Thoracic aorta (tissue), 2 donors: ENCODE data around the gene SFXN3. TPM values are rescaled to one million over a fixed set of nuclear protein-coding genes. Genes with fewer than 3 reads are reported as not detected.
A peak's percentile ranks its signal among the peaks of the same experiment; 100 is the strongest.

Experiments
- ATAC-seq: fragments of 150-250 bp; one replicate; pipeline ENCODE4 v1.8.0; 2017; ENCODE audit warnings: low read depth; ENCODE audit not compliant: insufficient number of reproducible peaks, low FRiP score
- DNase-seq: peaks from one replicate; pipeline ENCODE4 v3.0.0-alpha.2; 2020; ENCODE audit warnings: low spot score
- H3K27ac ChIP-seq, 2 donors: fragments of 200-600 bp; sonication (generic); 1 replicate in 1 of 2; 2 replicates in 1 of 2; pipeline ENCODE4 v1.5.1; 2016; ENCODE audit warnings: mild to moderate bottlenecking in 2 of 2, moderate library complexity in 2 of 2
- H3K27me3 ChIP-seq: fragments of 200-600 bp; sonication (generic); replicated peaks from 2 replicates; pipeline ENCODE4 v1.6.0; 2016; ENCODE audit warnings: mild to moderate bottlenecking; ENCODE audit not compliant: insufficient read depth
- H3K36me3 ChIP-seq: fragments of 200-600 bp; sonication (generic); one replicate; pipeline ENCODE4 v1.5.1; 2016
- H3K4me1 ChIP-seq, 2 donors: fragments of 200-600 bp; sonication (generic); 1 replicate in 1 of 2; 2 replicates in 1 of 2; pipeline versions ENCODE4 v1.5.1 to v1.6.0; 2016; ENCODE audit warnings: low read depth in 2 of 2, mild to moderate bottlenecking in 1 of 2; ENCODE audit not compliant: control insufficient read depth in 1 of 2
- H3K4me3 ChIP-seq: fragments of 200-600 bp; sonication (generic); 2 replicates; pipeline ENCODE4 v1.5.1; 2016; ENCODE audit warnings: mild to moderate bottlenecking
- H3K9me3 ChIP-seq: fragments of 200-600 bp; sonication (generic); 2 replicates; pipeline ENCODE4 v1.5.1; 2016
- CTCF ChIP-seq: fragments of 200-600 bp; sonication (generic); IDR thresholded peaks from one replicate; pipeline ENCODE4 v1.5.1; 2019; ENCODE audit warnings: antibody characterized with exemption
- total RNA-seq, 2 donors: library from RNA; depleted of rRNA; stranded (reverse); fragments of >200 nt; gene quantifications; one replicate each; pipeline versions ENCODE4 v1.1.0 to v1.2.3, GENCODE V29; 2016

Gene SFXN3
- total RNA-seq, 2 donors from 2014 or later = 136 to 206 TPM

- no peaks in the 10 kb centered on the region for H3K9me3 ChIP-seq
- no peak for TF ChIP-seq CTCF
- no peaks in the 10 kb centered on the region for H3K27me3 ChIP-seq
- no peak overlapping the region for H3K27ac ChIP-seq
- peaks cover 8 to 25% of the 10 kb centered on the region in 2 donors for H3K4me1 ChIP-seq
- no peak overlapping the region for H3K4me3 ChIP-seq
- ATAC-seq = no peak
- H3K36me3 ChIP-seq = peaks cover 2% of the 10 kb centered on the region
- no peak for DNase-seq
Measured at GRCh38 chr10:101029520-101030295, 1.3 kb upstream of the SFXN3 start.

GRCh38 chr10:101030496-101031127, 422 bp upstream of the SFXN3 start:
- Histone ChIP-seq H3K36me3 (peaks cover 12% of the 10 kb centered on the region), H3K27me3 (no peaks in the 10 kb centered on the region), H3K9me3 (no peaks in the 10 kb centered on the region), H3K4me3 (peak overlapping the region; percentile 82), H3K4me1 (peaks cover 8 to 25% of the 10 kb centered on the region in 2 donors), H3K27ac (peak overlapping the region; percentile 99 to 100)
- no peak for ATAC-seq
- no peak for TF ChIP-seq CTCF
- DNase-seq = no peak

- TF ChIP-seq CTCF = no peak
- Histone ChIP-seq H3K4me1 (peaks cover 8 to 25% of the 10 kb centered on the region in 2 donors), H3K27ac (peak overlapping the region; percentile 99 to 100), H3K36me3 (peaks cover 26% of the 10 kb centered on the region), H3K4me3 (peak overlapping the region; percentile 82), H3K9me3 (no peaks in the 10 kb centered on the region), H3K27me3 (no peaks in the 10 kb centered on the region)
- DNase-seq (peak; percentile 44), ATAC-seq (peak; percentile 53)
Measured at GRCh38 chr10:101031796-101032636, 982 bp downstream of the SFXN3 start.

GRCh38 chr10:101032637-101033224, 1.7 kb downstream of the SFXN3 start:
- peak overlapping the region; percentile 82 for H3K4me3 ChIP-seq
- DNase-seq (peak; percentile 51), ATAC-seq (peak; percentile 51)
- TF ChIP-seq CTCF = no peak
- peaks cover 33% of the 10 kb centered on the region for H3K36me3 ChIP-seq
- no peaks in the 10 kb centered on the region for H3K27me3 ChIP-seq
- peaks cover 8 to 25% of the 10 kb centered on the region in 2 donors for H3K4me1 ChIP-seq
- peak overlapping the region; percentile 99 to 100 for H3K27ac ChIP-seq
- no peaks in the 10 kb centered on the region for H3K9me3 ChIP-seq
